ENCODE data around the gene EPN2.

The EPN2 gene

DNA sequence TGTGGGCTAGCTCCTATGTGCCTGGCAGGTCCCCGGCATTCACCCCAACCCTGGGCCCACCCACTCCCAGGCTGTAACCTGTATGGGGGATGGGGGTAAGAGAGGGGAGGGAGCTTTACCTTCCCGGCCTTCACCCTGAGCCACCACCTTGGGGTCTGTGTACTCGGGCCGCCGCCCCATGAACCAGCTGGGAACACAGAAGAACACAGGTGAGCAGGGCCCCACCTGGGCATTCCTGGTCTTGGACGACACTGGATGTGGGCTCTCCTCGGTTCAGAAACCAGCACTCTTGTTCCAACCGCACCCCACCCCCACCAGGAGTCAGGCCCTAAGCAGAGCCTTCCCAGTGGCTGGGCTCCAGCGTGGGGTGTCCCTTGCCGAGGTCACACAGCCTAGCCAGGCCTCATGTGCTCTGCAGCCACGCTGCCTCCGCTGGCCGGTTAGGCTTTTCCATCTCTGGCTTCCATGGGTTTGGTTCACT is 106.5 kb downstream of the EPN2 start:
- no peak overlapping the region for H3K9ac ChIP-seq (ENCODE audit: low read length)
- peak overlapping the region; percentile 60 for H2BK15ac ChIP-seq (ENCODE audit: low read depth, poor library complexity, severe bottlenecking)
- no peaks in the 10 kb centered on the region for H3K27me3 ChIP-seq (ENCODE audit: control insufficient read depth in 1 of 2, insufficient read depth in 1 of 2, low read length in 2 of 2)
- no peaks in the 10 kb centered on the region for H3K79me1 ChIP-seq (replicated peaks; ENCODE audit: low read length, poor library complexity, severe bottlenecking)
- no peak overlapping the region for H2BK120ac ChIP-seq (ENCODE audit: low read depth, low read length)
- H3K4me3 ChIP-seq (ENCODE audit: insufficient read depth in 1 of 2, low read depth in 1 of 2, low read length in 2 of 2): no peak overlapping the region
- H3K4me1 ChIP-seq (ENCODE audit: control insufficient read depth, insufficient read depth, low read depth, low read length): peaks cover 36% of the 10 kb centered on the region
- no peak overlapping the region for H3K27ac ChIP-seq (ENCODE audit: low read length, poor library complexity, severe bottlenecking)
- DNase-seq: no peak
- H2AFZ ChIP-seq (ENCODE audit: low read depth, low read length): no peak overlapping the region
- no peak overlapping the region for H3K4me2 ChIP-seq (ENCODE audit: low read length, poor library complexity, severe bottlenecking)
- H3K4ac ChIP-seq (ENCODE audit: low read depth in 1 of 2, low read length in 2 of 2): no peak overlapping the region
- H2BK12ac ChIP-seq (ENCODE audit: low read length in 2 of 2): no peak overlapping the region
- peak overlapping the region; percentile 44 for H2AK5ac ChIP-seq (ENCODE audit: low read length, severe bottlenecking)
- no peaks in the 10 kb centered on the region for H3K9me3 ChIP-seq (ENCODE audit: control insufficient read depth, low read length)
- no peak overlapping the region for H3K14ac ChIP-seq (ENCODE audit: low read length in 2 of 2)
- no peak overlapping the region for H3K23ac ChIP-seq (ENCODE audit: low read length in 2 of 2)
- H3K36me3 ChIP-seq (ENCODE audit: control insufficient read depth in 1 of 2, insufficient read depth in 2 of 2, low read depth in 1 of 2, low read length in 2 of 2): peaks cover 0 to 21% of the 10 kb centered on the region in 2 experiments
- no peak overlapping the region for H4K8ac ChIP-seq (ENCODE audit: low read length)
- WGBS: 96% methylated on average over 12 of the region's 13 CpGs
- H2BK5ac ChIP-seq (ENCODE audit: low read depth, low read length, poor library complexity, severe bottlenecking): no peak overlapping the region
- H3K18ac ChIP-seq (ENCODE audit: low read depth in 1 of 2, low read length in 2 of 2): peak overlapping the region in 1 of 2 experiments; percentile 5
- H4K91ac ChIP-seq (ENCODE audit: low read length): peak overlapping the region; percentile 59

DNA sequence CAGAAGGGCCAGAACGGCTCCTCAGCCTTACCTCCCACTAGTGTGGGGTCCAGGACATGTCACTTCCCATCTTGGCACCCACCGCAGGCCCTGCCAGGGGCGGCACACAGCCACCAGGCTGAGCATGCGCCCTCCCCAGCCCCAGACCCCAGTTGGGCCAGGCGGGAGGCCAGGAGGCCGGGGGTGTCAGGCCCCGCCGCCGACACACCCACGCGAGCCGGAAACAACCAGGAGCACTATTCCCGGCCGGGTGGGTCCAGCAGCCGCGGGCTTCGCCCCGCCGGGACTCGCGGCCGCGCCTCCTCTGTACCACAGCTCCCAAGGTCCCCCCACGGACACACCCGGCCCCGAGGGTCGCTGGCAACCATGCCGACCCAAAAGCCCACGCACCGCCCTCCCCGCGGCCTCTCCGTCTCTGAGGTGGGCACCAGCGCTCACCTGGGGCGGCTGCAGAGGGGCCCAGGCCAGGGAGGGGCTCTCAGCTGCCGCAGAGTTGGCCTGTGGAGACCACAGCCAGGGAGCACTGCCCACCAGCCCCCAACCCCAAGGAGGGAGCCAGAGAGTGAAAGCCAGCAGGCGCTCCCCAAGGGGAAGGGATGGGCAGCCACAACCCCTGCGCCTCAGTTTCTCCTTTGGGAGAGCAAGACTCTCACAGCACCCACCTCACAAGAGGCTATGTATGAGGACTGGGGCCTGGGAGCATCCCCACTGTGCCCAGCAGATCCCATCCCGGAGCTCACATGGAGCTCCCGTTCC is 107.3 kb downstream of the EPN2 start:
- H3K79me1 ChIP-seq (replicated peaks; ENCODE audit: low read length, poor library complexity, severe bottlenecking): no peaks in the 10 kb centered on the region
- H3K9me3 ChIP-seq (ENCODE audit: control insufficient read depth, low read length): no peaks in the 10 kb centered on the region
- no peaks in the 10 kb centered on the region for H3K27me3 ChIP-seq (ENCODE audit: control insufficient read depth in 1 of 2, insufficient read depth in 1 of 2, low read length in 2 of 2)
- no peak overlapping the region for H4K91ac ChIP-seq (ENCODE audit: low read length)
- H2BK120ac ChIP-seq (ENCODE audit: low read depth, low read length): no peak overlapping the region
- WGBS: 98% methylated on average over 39 of the region's 40 CpGs
- H4K8ac ChIP-seq (ENCODE audit: low read length): no peak overlapping the region
- no peak overlapping the region for H3K4ac ChIP-seq (ENCODE audit: low read depth in 1 of 2, low read length in 2 of 2)
- no peak overlapping the region for H2AK5ac ChIP-seq (ENCODE audit: low read length, severe bottlenecking)
- H3K4me3 ChIP-seq (ENCODE audit: insufficient read depth in 1 of 2, low read depth in 1 of 2, low read length in 2 of 2): no peak overlapping the region
- peak overlapping the region; percentile 60 for H2BK15ac ChIP-seq (ENCODE audit: low read depth, poor library complexity, severe bottlenecking)
- no peak overlapping the region for H2BK12ac ChIP-seq (ENCODE audit: low read length in 2 of 2)
- H2AFZ ChIP-seq (ENCODE audit: low read depth, low read length): no peak overlapping the region
- no peak overlapping the region for H3K27ac ChIP-seq (ENCODE audit: low read length, poor library complexity, severe bottlenecking)
- DNase-seq: no peak
- H3K4me1 ChIP-seq (ENCODE audit: control insufficient read depth, insufficient read depth, low read depth, low read length): peaks cover 38% of the 10 kb centered on the region
- no peak overlapping the region for H3K14ac ChIP-seq (ENCODE audit: low read length in 2 of 2)
- peaks cover 0 to 24% of the 10 kb centered on the region in 2 experiments for H3K36me3 ChIP-seq (ENCODE audit: control insufficient read depth in 1 of 2, insufficient read depth in 2 of 2, low read depth in 1 of 2, low read length in 2 of 2)
- H3K18ac ChIP-seq (ENCODE audit: low read depth in 1 of 2, low read length in 2 of 2): no peak overlapping the region
- no peak overlapping the region for H3K4me2 ChIP-seq (ENCODE audit: low read length, poor library complexity, severe bottlenecking)
- H2BK5ac ChIP-seq (ENCODE audit: low read depth, low read length, poor library complexity, severe bottlenecking): no peak overlapping the region
- H3K9ac ChIP-seq (ENCODE audit: low read length): no peak overlapping the region
- H3K23ac ChIP-seq (ENCODE audit: low read length in 2 of 2): no peak overlapping the region

- Histone ChIP-seq H3K9ac (ENCODE audit: low read length) (no peak overlapping the region), H3K4me2 (ENCODE audit: low read length, poor library complexity, severe bottlenecking) (no peak overlapping the region), H3K4ac (ENCODE audit: low read depth in 1 of 2, low read length in 2 of 2) (no peak overlapping the region), H2AK5ac (ENCODE audit: low read length, severe bottlenecking) (no peak overlapping the region), H4K8ac (ENCODE audit: low read length) (no peak overlapping the region), H3K36me3 (ENCODE audit: control insufficient read depth in 1 of 2, insufficient read depth in 2 of 2, low read depth in 1 of 2, low read length in 2 of 2) (peaks cover 0 to 24% of the 10 kb centered on the region in 2 experiments), H2BK120ac (ENCODE audit: low read depth, low read length) (no peak overlapping the region), H3K18ac (ENCODE audit: low read depth in 1 of 2, low read length in 2 of 2) (no peak overlapping the region), H3K4me3 (ENCODE audit: insufficient read depth in 1 of 2, low read depth in 1 of 2, low read length in 2 of 2) (no peak overlapping the region), H3K23ac (ENCODE audit: low read length in 2 of 2) (no peak overlapping the region), H2AFZ (ENCODE audit: low read depth, low read length) (no peak overlapping the region), H3K79me1 (replicated peaks; ENCODE audit: low read length, poor library complexity, severe bottlenecking) (no peaks in the 10 kb centered on the region), H2BK12ac (ENCODE audit: low read length in 2 of 2) (no peak overlapping the region), H3K27ac (ENCODE audit: low read length, poor library complexity, severe bottlenecking) (no peak overlapping the region), H3K27me3 (ENCODE audit: control insufficient read depth in 1 of 2, insufficient read depth in 1 of 2, low read length in 2 of 2) (no peaks in the 10 kb centered on the region), H3K4me1 (ENCODE audit: control insufficient read depth, insufficient read depth, low read depth, low read length) (peaks cover 37% of the 10 kb centered on the region), H3K9me3 (ENCODE audit: control insufficient read depth, low read length) (no peaks in the 10 kb centered on the region), H2BK15ac (ENCODE audit: low read depth, poor library complexity, severe bottlenecking) (no peak overlapping the region), H2BK5ac (ENCODE audit: low read depth, low read length, poor library complexity, severe bottlenecking) (no peak overlapping the region), H3K14ac (ENCODE audit: low read length in 2 of 2) (no peak overlapping the region), H4K91ac (ENCODE audit: low read length) (no peak overlapping the region)
- no peak for DNase-seq
- WGBS: 96% methylated on average over 7 of the region's 7 CpGs
These were observed 107.9 kb downstream of the EPN2 start for GRCh38 chr17:19345067-19345460.

DNA sequence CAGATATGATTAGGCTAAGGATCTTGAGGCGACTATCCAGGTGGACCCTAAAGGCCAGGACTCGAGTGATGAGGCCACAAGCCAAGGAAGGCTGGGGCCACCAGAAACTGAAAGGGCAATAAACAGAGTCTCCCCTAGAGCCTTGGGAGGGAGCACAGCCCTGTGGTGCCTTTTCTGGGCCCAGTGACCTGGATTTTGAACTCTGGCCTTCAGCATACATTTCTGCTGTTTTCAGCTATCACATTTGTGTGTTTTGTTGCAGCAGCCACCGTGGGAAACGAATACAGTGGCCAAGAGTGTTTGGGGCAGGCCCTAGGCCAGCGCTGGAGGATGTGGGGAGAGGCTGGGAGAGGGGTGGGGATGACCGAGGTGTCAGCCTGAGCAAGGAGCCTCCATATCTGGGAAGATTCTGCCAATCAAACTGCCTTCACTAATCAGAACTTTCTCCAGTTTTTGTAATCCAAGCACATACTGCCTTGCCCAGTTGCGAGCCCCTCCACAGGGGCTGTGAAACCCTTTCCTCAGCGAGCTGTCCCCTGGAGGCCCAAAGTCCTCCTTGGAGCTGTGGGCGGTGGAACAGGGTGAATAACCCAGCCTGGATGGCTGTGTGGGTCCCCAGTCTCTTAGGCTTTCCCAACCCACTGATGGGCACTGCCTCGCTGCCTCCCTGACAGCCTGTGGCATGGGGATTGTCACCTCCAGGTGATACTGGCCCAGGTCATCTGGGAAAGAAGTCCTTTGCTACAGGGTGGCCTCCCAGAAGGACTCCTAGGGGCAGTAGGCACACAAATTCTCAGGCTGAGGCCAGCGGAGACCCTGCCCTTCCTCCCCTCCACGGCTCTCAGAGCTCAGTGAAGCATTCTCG is 108.6 kb downstream of the EPN2 start:
- no peak overlapping the region for H2BK120ac ChIP-seq (ENCODE audit: low read depth, low read length)
- H2BK5ac ChIP-seq (ENCODE audit: low read depth, low read length, poor library complexity, severe bottlenecking): no peak overlapping the region
- peak overlapping the region; percentile 16 to 71 for H3K4ac ChIP-seq (ENCODE audit: low read depth in 1 of 2, low read length in 2 of 2)
- peak overlapping the region; percentile 24 to 28 for H2BK12ac ChIP-seq (ENCODE audit: low read length in 2 of 2)
- 96% methylated on average over 13 of the region's 13 CpGs for WGBS
- peaks cover 37% of the 10 kb centered on the region for H3K4me1 ChIP-seq (ENCODE audit: control insufficient read depth, insufficient read depth, low read depth, low read length)
- no peak overlapping the region for H2AFZ ChIP-seq (ENCODE audit: low read depth, low read length)
- H3K27me3 ChIP-seq (ENCODE audit: control insufficient read depth in 1 of 2, insufficient read depth in 1 of 2, low read length in 2 of 2): no peaks in the 10 kb centered on the region
- peak overlapping the region in 1 of 2 experiments; percentile 15 for H3K23ac ChIP-seq (ENCODE audit: low read length in 2 of 2)
- peak overlapping the region; percentile 35 for H2BK15ac ChIP-seq (ENCODE audit: low read depth, poor library complexity, severe bottlenecking)
- H3K14ac ChIP-seq (ENCODE audit: low read length in 2 of 2): peak overlapping the region in 1 of 2 experiments; percentile 88
- H4K8ac ChIP-seq (ENCODE audit: low read length): peak overlapping the region; percentile 79
- H3K9ac ChIP-seq (ENCODE audit: low read length): peak overlapping the region; percentile 61
- no peaks in the 10 kb centered on the region for H3K9me3 ChIP-seq (ENCODE audit: control insufficient read depth, low read length)
- no peak overlapping the region for H3K4me2 ChIP-seq (ENCODE audit: low read length, poor library complexity, severe bottlenecking)
- H3K4me3 ChIP-seq (ENCODE audit: insufficient read depth in 1 of 2, low read depth in 1 of 2, low read length in 2 of 2): no peak overlapping the region
- peak overlapping the region; percentile 12 for H4K91ac ChIP-seq (ENCODE audit: low read length)
- peaks cover 0 to 24% of the 10 kb centered on the region in 2 experiments for H3K36me3 ChIP-seq (ENCODE audit: control insufficient read depth in 1 of 2, insufficient read depth in 2 of 2, low read depth in 1 of 2, low read length in 2 of 2)
- H2AK5ac ChIP-seq (ENCODE audit: low read length, severe bottlenecking): no peak overlapping the region
- peak overlapping the region; percentile 56 to 89 for H3K18ac ChIP-seq (ENCODE audit: low read depth in 1 of 2, low read length in 2 of 2)
- no peaks in the 10 kb centered on the region for H3K79me1 ChIP-seq (replicated peaks; ENCODE audit: low read length, poor library complexity, severe bottlenecking)
- no peak overlapping the region for H3K27ac ChIP-seq (ENCODE audit: low read length, poor library complexity, severe bottlenecking)
- DNase-seq: no peak

All from mesenchymal stem cell (in vitro differentiated cells and primary cell).